RWPE2 (cell line): ENCODE data around the gene THRB.

ENCODE experiments used
- ATAC-seq: fragments of 200-7000 bp; cut with Tn5 transposase; 3 replicates; pipeline ENCODE4 v1.9.1; 2021; ENCODE audit warnings: low read depth
- DNase-seq: peaks from one replicate; pipeline ENCODE4 v3.0.0-alpha.2; 2020; ENCODE audit warnings: low spot score
- H3K27ac ChIP-seq: fragments of 450-650 bp; 2 replicates; pipeline ENCODE4 v1.5.1; 2017; ENCODE audit warnings: mild to moderate bottlenecking; ENCODE audit not compliant: poor library complexity, severe bottlenecking
- H3K27me3 ChIP-seq: fragments of 250-450 bp; sonication (Bioruptor Pico); 2 replicates; pipeline ENCODE4 v1.5.1; 2021; ENCODE audit warnings: mild to moderate bottlenecking, moderate library complexity; ENCODE audit not compliant: insufficient read depth, poor library complexity, severe bottlenecking
- H3K36me3 ChIP-seq: fragments of 250-450 bp; sonication (Bioruptor Pico); 2 replicates; pipeline ENCODE4 v1.5.1; 2020; ENCODE audit warnings: low read depth, mild to moderate bottlenecking, moderate library complexity
- H3K4me1 ChIP-seq: fragments of 250-450 bp; sonication (Bioruptor Pico); 2 replicates; pipeline ENCODE4 v1.5.1; 2021; ENCODE audit warnings: mild to moderate bottlenecking, moderate library complexity; ENCODE audit not compliant: insufficient read depth, poor library complexity, severe bottlenecking
- H3K4me3 ChIP-seq: fragments of 250-450 bp; sonication (Bioruptor Pico); 2 replicates; pipeline ENCODE4 v1.5.1; 2021; ENCODE audit warnings: mild to moderate bottlenecking, moderate library complexity; ENCODE audit not compliant: severe bottlenecking
- H3K9me3 ChIP-seq: fragments of 250-450 bp; sonication (Bioruptor Pico); 2 replicates; pipeline ENCODE4 v1.5.1; 2021; ENCODE audit warnings: mild to moderate bottlenecking, moderate library complexity; ENCODE audit not compliant: severe bottlenecking
- CTCF ChIP-seq: fragments of 450-650 bp; IDR thresholded peaks from one replicate; pipeline ENCODE4 v1.5.1; 2017; ENCODE audit warnings: mild to moderate bottlenecking, moderate library complexity; ENCODE audit not compliant: poor library complexity, severe bottlenecking

Gene THRB

GRCh38 chr3:24145981-24146822 is 348.4 kb downstream of the THRB start:
- no peak for TF ChIP-seq CTCF
- DNase-seq (no peak), ATAC-seq (peak; percentile 83)
- Histone ChIP-seq H3K9me3 (no peaks in the 10 kb centered on the region), H3K36me3 (no peaks in the 10 kb centered on the region), H3K27me3 (no peaks in the 10 kb centered on the region), H3K4me1 (peaks cover 21% of the 10 kb centered on the region), H3K27ac (peak overlapping the region; percentile 89), H3K4me3 (no peak overlapping the region)

- H3K4me1 ChIP-seq: peaks cover 21% of the 10 kb centered on the region
- H3K36me3 ChIP-seq: no peaks in the 10 kb centered on the region
- DNase-seq (no peak), ATAC-seq (no peak)
- H3K27me3 ChIP-seq: no peaks in the 10 kb centered on the region
- no peaks in the 10 kb centered on the region for H3K9me3 ChIP-seq
- TF ChIP-seq CTCF: no peak
- H3K27ac ChIP-seq: peak overlapping the region; percentile 89
- no peak overlapping the region for H3K4me3 ChIP-seq
Observed at GRCh38 chr3:24145481-24145880, 349.2 kb downstream of the THRB start.

GRCh38 chr3:24142127-24142526 is 352.5 kb downstream of the THRB start:
- Histone ChIP-seq H3K27ac (no peak overlapping the region), H3K4me1 (peaks cover 40% of the 10 kb centered on the region), H3K36me3 (no peaks in the 10 kb centered on the region), H3K27me3 (no peaks in the 10 kb centered on the region), H3K4me3 (no peak overlapping the region), H3K9me3 (no peaks in the 10 kb centered on the region)
- no peak for TF ChIP-seq CTCF
- ATAC-seq (no peak), DNase-seq (no peak)

GRCh38 chr3:24141548-24141947 is 353.1 kb downstream of the THRB start:
- no peak overlapping the region for H3K27ac ChIP-seq
- H3K36me3 ChIP-seq: no peaks in the 10 kb centered on the region
- DNase-seq (no peak), ATAC-seq (no peak)
- H3K4me3 ChIP-seq: no peak overlapping the region
- H3K27me3 ChIP-seq: no peaks in the 10 kb centered on the region
- H3K9me3 ChIP-seq: no peaks in the 10 kb centered on the region
- H3K4me1 ChIP-seq: peaks cover 35% of the 10 kb centered on the region
- TF ChIP-seq CTCF: no peak
